Osteocyte (in vitro differentiated cells): ENCODE results near the gene TRIM59. TPM values are rescaled to one million over a fixed set of nuclear protein-coding genes. Genes with fewer than 3 reads are reported as not detected.

Source experiments
- DNase-seq: peaks from one replicate; pipeline ENCODE4 v3.0.0; 2021; ENCODE audit warnings: mixed read lengths; ENCODE audit not compliant: unreplicated experiment; ENCODE audit errors: extremely low spot score
- H3K27ac Mint-ChIP-seq: one replicate; pipeline ENCODE4 v1.8.0; 2021; ENCODE audit warnings: mild to moderate bottlenecking, mixed read lengths; ENCODE audit not compliant: unreplicated experiment
- H3K27me3 Mint-ChIP-seq: one replicate; pipeline ENCODE4 v1.8.0; 2021; ENCODE audit warnings: mixed read lengths; ENCODE audit not compliant: unreplicated experiment
- H3K36me3 Mint-ChIP-seq: one replicate; pipeline ENCODE4 v1.8.0; 2021; ENCODE audit warnings: mixed read lengths; ENCODE audit not compliant: unreplicated experiment
- H3K4me1 Mint-ChIP-seq: one replicate; pipeline ENCODE4 v1.8.0; 2021; ENCODE audit warnings: mixed read lengths; ENCODE audit not compliant: unreplicated experiment
- H3K4me3 Mint-ChIP-seq: one replicate; pipeline ENCODE4 v1.8.0; 2021; ENCODE audit warnings: mild to moderate bottlenecking, moderate library complexity, mixed read lengths; ENCODE audit not compliant: unreplicated experiment
- H3K9me3 Mint-ChIP-seq: one replicate; pipeline ENCODE4 v1.8.0; 2021; ENCODE audit warnings: mixed read lengths; ENCODE audit not compliant: unreplicated experiment
- CTCF ChIP-seq: fragments of 200-600 bp; sonication (generic); IDR thresholded peaks from 2 replicates; pipeline ENCODE4 v1.5.0; 2021; ENCODE audit warnings: antibody characterized with exemption, mild to moderate bottlenecking, moderate library complexity
- total RNA-seq: library from RNA; stranded (reverse); gene quantifications from 2 replicates; pipeline ENCODE4 v1.2.1, GENCODE V29; 2021

TRIM59 gene
- total RNA-seq, 1 donor from 2014 or later, result 36.0 TPM

- Mint-ChIP-seq H3K4me1 (peaks cover 40% of the 10 kb centered on the region), H3K36me3 (no peaks in the 10 kb centered on the region), H3K27ac (no peak overlapping the region), H3K27me3 (no peaks in the 10 kb centered on the region), H3K9me3 (no peaks in the 10 kb centered on the region), H3K4me3 (no peak overlapping the region)
- no peak for DNase-seq
- no peak for TF ChIP-seq CTCF
Measured at GRCh38 chr3:160475884-160476283, 26.3 kb upstream of the TRIM59 start.

GRCh38 chr3:160475153-160475552 is 25.6 kb upstream of the TRIM59 start:
- no peaks in the 10 kb centered on the region for H3K9me3 Mint-ChIP-seq
- peaks cover 37% of the 10 kb centered on the region for H3K4me1 Mint-ChIP-seq
- H3K36me3 Mint-ChIP-seq, result no peaks in the 10 kb centered on the region
- no peak overlapping the region for H3K4me3 Mint-ChIP-seq
- DNase-seq, result no peak
- no peak for TF ChIP-seq CTCF
- no peaks in the 10 kb centered on the region for H3K27me3 Mint-ChIP-seq
- no peak overlapping the region for H3K27ac Mint-ChIP-seq

GRCh38 chr3:160474416-160474838 is 24.8 kb upstream of the TRIM59 start:
- no peak for TF ChIP-seq CTCF
- Mint-ChIP-seq H3K36me3 (peaks cover 5% of the 10 kb centered on the region), H3K4me1 (peaks cover 30% of the 10 kb centered on the region), H3K27me3 (no peaks in the 10 kb centered on the region), H3K4me3 (peak overlapping the region; percentile 20), H3K27ac (no peak overlapping the region), H3K9me3 (no peaks in the 10 kb centered on the region)
- DNase-seq, result no peak

GRCh38 chr3:160473978-160474377 is 24.4 kb upstream of the TRIM59 start:
- no peak for TF ChIP-seq CTCF
- H3K4me1 Mint-ChIP-seq, result peaks cover 26% of the 10 kb centered on the region
- peaks cover 5% of the 10 kb centered on the region for H3K36me3 Mint-ChIP-seq
- no peak overlapping the region for H3K4me3 Mint-ChIP-seq
- no peak overlapping the region for H3K27ac Mint-ChIP-seq
- DNase-seq, result no peak
- no peaks in the 10 kb centered on the region for H3K27me3 Mint-ChIP-seq
- no peaks in the 10 kb centered on the region for H3K9me3 Mint-ChIP-seq

GRCh38 chr3:160473221-160473620 is 23.6 kb upstream of the TRIM59 start:
- Mint-ChIP-seq H3K27me3 (no peaks in the 10 kb centered on the region), H3K4me3 (no peak overlapping the region), H3K9me3 (no peaks in the 10 kb centered on the region), H3K4me1 (peaks cover 19% of the 10 kb centered on the region), H3K36me3 (peaks cover 5% of the 10 kb centered on the region), H3K27ac (no peak overlapping the region)
- TF ChIP-seq CTCF, result no peak
- DNase-seq, result no peak
